Activated CD8-positive, alpha-beta T cell treated with anti-CD3 and anti-CD28 coated beads, Interleukin-2, amount 10 ng/mL, durations not matched to agents 7 days and 5 days (primary cell): ENCODE results near the gene RAB10. TPM values are rescaled to one million over a fixed set of nuclear protein-coding genes. Genes with fewer than 3 reads are reported as not detected.
"Not testable (repeated sequence)": the region's sequence is repeated elsewhere in the genome, so short reads cannot be mapped to it uniquely, and the experiment has no call there.

Experiments used
- ATAC-seq: fragments of 150-1000 bp; cut with Tn5 transposase; one replicate; pipeline ENCODE4 v1.10.0; 2021; ENCODE audit warnings: moderate library complexity
- CTCF ChIA-PET: fragments of 350-600 bp; sonication (Branson Sonifier 250); formaldehyde crosslinking; loops from one replicate; lab custom pipeline; 2021; ENCODE audit warnings: antibody characterized with exemption; lab: Charles Lee
- POLR2A ChIA-PET: fragments of 350-600 bp; sonication (Branson Sonifier 250); formaldehyde crosslinking; loops from one replicate; lab custom pipeline; 2021; ENCODE audit warnings: antibody characterized with exemption; lab: Charles Lee
- DNase-seq: peaks from one replicate; pipeline ENCODE4 v3.0.0-alpha.2; 2020
- H3K27ac Mint-ChIP-seq: one replicate; pipeline ENCODE4 v1.8.0; 2021; ENCODE audit warnings: mild to moderate bottlenecking, mixed read lengths
- H3K27me3 Mint-ChIP-seq: one replicate; pipeline ENCODE4 v1.8.0; 2021; ENCODE audit warnings: low read depth, mixed read lengths
- H3K36me3 Mint-ChIP-seq: one replicate; pipeline ENCODE4 v1.8.0; 2021; ENCODE audit warnings: low read depth, mixed read lengths
- H3K4me1 Mint-ChIP-seq: one replicate; pipeline ENCODE4 v1.8.0; 2021; ENCODE audit warnings: low read depth, mixed read lengths
- H3K4me3 Mint-ChIP-seq: one replicate; pipeline ENCODE4 v1.8.0; 2021; ENCODE audit warnings: mild to moderate bottlenecking, mixed read lengths
- H3K9me3 Mint-ChIP-seq: one replicate; pipeline ENCODE4 v1.8.0; 2022; ENCODE audit warnings: mixed read lengths; ENCODE audit not compliant: insufficient read depth
- total RNA-seq, 2 experiments: library from RNA; stranded (reverse); gene quantifications; one replicate each; pipeline ENCODE4 v1.2.3, GENCODE V29; 2021

RAB10 gene
- total RNA-seq, 2 experiments from 2014 or later = 110 to 115 TPM

DNA sequence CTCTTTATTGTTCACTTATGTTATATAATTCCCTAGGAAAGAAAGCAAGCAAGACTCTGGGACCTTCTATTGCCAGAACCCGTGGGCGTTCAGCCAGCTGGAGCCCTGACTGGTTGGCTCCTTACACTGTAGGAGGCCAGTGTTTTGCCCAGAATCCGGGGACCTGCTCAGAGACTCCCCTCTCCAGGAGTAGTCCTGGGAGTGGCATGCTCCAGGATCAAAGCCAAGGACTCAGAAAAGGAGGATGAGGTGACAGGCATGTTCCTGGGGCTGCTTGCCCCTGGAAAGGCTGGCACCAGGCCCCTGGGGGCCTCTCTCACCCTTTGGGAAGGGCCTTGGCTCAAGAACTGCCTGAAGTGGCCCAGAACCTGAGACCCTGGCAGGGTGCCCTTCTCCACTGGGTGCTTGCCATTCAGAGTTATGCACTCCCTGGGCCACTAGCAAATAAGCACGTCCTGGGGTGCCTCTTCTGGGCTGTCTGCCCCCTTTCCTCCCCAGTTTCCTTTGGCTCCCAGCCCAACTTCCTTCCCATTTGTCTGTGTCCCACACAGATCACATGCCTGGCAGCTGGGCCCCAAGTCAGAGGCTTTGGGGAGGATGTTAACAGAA is 32.0 kb upstream of the RAB10 start:
- no peak for DNase-seq
- H3K4me1 Mint-ChIP-seq = peaks cover 3% of the 10 kb centered on the region
- no peaks in the 10 kb centered on the region for H3K36me3 Mint-ChIP-seq
- peaks cover 2% of the 10 kb centered on the region for H3K27me3 Mint-ChIP-seq
- POLR2A ChIA-PET = no interaction called here
- H3K4me3 Mint-ChIP-seq = no peak overlapping the region
- CTCF ChIA-PET = no interaction called here
- no peak overlapping the region for H3K27ac Mint-ChIP-seq
- H3K9me3 Mint-ChIP-seq = no peaks in the 10 kb centered on the region
- ATAC-seq = no peak

DNA sequence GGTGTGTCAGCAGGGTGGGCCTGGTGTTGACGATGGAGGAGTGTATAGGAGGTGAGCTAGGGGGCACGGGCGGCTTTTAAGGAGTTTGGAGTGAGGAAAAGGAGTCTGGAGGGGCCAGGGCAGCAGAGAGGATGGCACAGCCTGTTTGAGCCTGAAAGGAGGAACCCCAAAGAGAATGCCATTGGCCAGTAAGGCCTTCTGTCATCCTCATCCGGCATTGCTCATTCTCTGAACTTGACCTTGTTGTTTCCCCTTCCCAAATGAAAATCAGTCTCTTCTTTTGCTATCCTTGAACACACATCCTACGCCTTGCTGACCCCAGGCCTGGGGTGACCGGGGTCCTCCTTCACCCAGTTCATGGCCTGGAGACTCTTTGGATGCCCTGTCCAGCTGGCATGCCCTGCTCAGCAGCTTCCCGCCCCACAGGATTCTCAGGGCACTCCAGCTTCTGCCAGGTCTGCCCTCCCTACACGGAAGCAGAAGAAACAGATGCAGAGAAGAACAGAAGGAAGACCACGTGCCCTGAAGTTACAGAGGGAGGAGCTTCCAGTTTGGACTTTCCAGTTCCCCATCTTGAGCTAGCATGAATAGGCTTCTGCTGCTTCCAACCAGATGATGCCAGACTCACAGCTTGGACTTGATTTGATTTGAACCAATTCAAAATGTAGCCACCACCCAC is 31.1 kb upstream of the RAB10 start:
- no peak overlapping the region for H3K27ac Mint-ChIP-seq
- H3K27me3 Mint-ChIP-seq = peaks cover 1% of the 10 kb centered on the region
- ChIA-PET POLR2A (no interaction called here), CTCF (interaction anchor here (1.1 kb wide), 1 partner anchor 11 kb away, joined by 4 read pairs; no protein-coding TSS in a partner anchor)
- no peaks in the 10 kb centered on the region for H3K36me3 Mint-ChIP-seq
- H3K4me1 Mint-ChIP-seq = peaks cover 3% of the 10 kb centered on the region
- DNase-seq (no peak), ATAC-seq (no peak)
- H3K9me3 Mint-ChIP-seq = no peaks in the 10 kb centered on the region
- H3K4me3 Mint-ChIP-seq = no peak overlapping the region

GRCh38 chr2:26008095-26008494 is 25.8 kb upstream of the RAB10 start:
- Mint-ChIP-seq H3K27me3 (no peaks in the 10 kb centered on the region), H3K36me3 (no peaks in the 10 kb centered on the region), H3K4me3 (no peak overlapping the region), H3K27ac (no peak overlapping the region), H3K4me1 (peaks cover 4% of the 10 kb centered on the region), H3K9me3 (no peaks in the 10 kb centered on the region)
- CTCF ChIA-PET = no interaction called here
- DNase-seq (no peak), ATAC-seq (no peak)
- POLR2A ChIA-PET = no interaction called here

DNA sequence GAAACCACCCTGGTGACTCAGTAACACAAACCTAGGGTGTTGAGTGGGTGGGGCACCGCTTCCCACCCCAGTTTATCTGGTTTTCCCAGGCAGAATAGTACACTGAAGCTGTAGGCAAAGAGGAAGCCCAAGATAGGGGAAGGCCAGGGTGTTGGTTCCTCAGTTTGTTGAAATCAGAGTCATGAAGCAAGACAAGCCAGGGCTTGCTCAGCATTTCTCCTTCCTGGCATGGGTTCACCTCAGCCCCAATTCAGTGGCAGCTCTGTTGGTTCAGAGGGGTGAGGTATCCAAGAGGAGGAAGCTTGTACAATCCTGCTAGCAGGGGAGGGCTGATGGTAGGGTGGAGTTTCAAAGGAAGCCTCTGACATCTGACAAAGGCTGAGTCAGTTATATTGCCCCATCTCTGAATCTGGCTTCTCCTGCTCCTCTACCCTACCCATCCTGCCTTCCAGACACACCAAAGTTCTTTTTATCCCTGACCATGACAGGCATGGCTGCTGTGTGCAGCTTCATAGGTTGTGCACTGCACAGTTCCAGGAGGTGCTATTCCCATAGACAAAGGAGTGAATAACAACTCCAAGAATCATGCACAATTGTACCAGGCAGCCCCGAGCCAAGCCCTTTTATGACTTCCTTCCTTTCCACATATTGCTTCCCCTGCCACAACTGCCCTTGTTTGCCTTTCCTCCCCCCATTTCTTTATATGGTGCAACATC is 24.9 kb upstream of the RAB10 start:
- H3K4me3 Mint-ChIP-seq = no peak overlapping the region
- ChIA-PET CTCF (no interaction called here), POLR2A (interaction anchor here (1.0 kb wide), 1 partner anchor 26 kb away, joined by 3 read pairs; no protein-coding TSS in a partner anchor)
- no peaks in the 10 kb centered on the region for H3K27me3 Mint-ChIP-seq
- H3K4me1 Mint-ChIP-seq = peaks cover 4% of the 10 kb centered on the region
- H3K9me3 Mint-ChIP-seq = no peaks in the 10 kb centered on the region
- ATAC-seq (no peak), DNase-seq (no peak)
- H3K36me3 Mint-ChIP-seq = no peaks in the 10 kb centered on the region
- no peak overlapping the region for H3K27ac Mint-ChIP-seq

DNA sequence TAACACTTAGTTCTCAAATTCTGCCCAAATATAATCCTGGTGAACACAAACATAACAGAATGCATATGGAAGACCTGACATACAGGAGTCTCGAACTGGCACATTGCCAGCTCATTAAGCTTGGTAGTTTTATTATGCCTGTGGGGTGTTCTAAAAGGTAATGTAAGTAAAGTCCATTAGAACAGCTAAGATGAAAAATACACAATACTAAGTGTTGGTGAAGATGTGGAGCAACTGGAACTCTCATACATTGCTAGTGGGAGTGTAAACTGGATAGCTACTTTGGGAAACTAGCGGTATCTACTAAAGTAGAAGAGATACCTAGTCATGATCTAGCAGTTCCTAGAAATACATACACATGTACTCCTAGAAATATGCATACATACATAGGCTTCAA is 24.3 kb upstream of the RAB10 start:
- POLR2A ChIA-PET = interaction anchor here (1.0 kb wide), 1 partner anchor 25 kb away, joined by 3 read pairs; no protein-coding TSS in a partner anchor
- CTCF ChIA-PET = no interaction called here
- H3K9me3 Mint-ChIP-seq = no peaks in the 10 kb centered on the region
- no peak for DNase-seq
- no peak overlapping the region for H3K4me3 Mint-ChIP-seq
- peaks cover 4% of the 10 kb centered on the region for H3K4me1 Mint-ChIP-seq
- H3K27me3 Mint-ChIP-seq = no peaks in the 10 kb centered on the region
- no peak for ATAC-seq
- H3K36me3 Mint-ChIP-seq = no peaks in the 10 kb centered on the region
- no peak overlapping the region for H3K27ac Mint-ChIP-seq

DNA sequence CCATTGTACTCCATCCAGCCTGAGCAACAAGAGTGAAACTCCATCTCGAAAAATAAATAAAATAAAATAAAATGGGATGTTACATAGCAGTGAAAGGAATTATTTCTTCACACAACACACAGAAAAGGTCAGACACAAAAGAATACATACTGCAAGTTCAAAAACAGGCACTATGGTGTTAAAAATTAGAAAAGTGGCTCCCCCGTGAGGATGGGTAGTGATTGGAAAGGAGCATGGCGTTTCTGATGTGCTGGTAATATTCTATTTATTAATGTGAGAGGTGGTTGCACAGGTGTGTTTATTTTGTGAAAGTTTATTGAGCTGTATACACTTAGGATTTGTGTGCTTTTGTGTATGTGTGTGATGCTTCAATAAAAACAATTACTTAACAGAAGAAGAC is 22.9 kb upstream of the RAB10 start:
- CTCF ChIA-PET = interaction anchor here (1.0 kb wide), 1 partner anchor 25 kb away, joined by 3 read pairs; no protein-coding TSS in a partner anchor
- H3K4me3 Mint-ChIP-seq = no peak overlapping the region

DNA sequence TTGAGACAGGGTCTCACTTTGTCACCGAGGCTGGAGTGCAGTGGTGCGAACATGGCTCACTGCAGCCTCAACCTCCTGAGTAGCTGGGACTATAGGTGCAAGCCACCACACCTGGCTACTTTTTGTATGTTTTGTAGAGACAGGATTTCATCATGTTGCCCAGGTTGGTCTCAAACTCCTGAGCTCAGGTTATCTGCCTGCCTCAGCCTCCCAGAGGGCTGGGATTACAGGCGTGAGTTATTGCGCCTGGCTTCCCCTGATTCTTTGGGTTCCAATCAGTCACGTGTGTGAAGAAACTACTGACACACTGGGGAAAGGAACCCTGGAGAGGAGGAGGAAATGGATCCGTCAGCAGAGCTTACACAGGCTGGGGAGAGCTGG is 22.3 kb upstream of the RAB10 start:
- ChIA-PET POLR2A (no interaction called here), CTCF (interaction anchor here (1.0 to 1.2 kb wide), 2 partner anchors 20 to 24 kb away, joined by 3 read pairs; no protein-coding TSS in a partner anchor)
- H3K4me1 Mint-ChIP-seq = peaks cover 4% of the 10 kb centered on the region

More for the DNA sequence above, 22.9 kb upstream of the RAB10 start:
- Mint-ChIP-seq H3K27me3 (no peaks in the 10 kb centered on the region), H3K9me3 (no peaks in the 10 kb centered on the region), H3K4me1 (peaks cover 4% of the 10 kb centered on the region), H3K27ac (no peak overlapping the region), H3K36me3 (no peaks in the 10 kb centered on the region)
- ATAC-seq (no peak), DNase-seq (no peak)
- POLR2A ChIA-PET = no interaction called here

DNA sequence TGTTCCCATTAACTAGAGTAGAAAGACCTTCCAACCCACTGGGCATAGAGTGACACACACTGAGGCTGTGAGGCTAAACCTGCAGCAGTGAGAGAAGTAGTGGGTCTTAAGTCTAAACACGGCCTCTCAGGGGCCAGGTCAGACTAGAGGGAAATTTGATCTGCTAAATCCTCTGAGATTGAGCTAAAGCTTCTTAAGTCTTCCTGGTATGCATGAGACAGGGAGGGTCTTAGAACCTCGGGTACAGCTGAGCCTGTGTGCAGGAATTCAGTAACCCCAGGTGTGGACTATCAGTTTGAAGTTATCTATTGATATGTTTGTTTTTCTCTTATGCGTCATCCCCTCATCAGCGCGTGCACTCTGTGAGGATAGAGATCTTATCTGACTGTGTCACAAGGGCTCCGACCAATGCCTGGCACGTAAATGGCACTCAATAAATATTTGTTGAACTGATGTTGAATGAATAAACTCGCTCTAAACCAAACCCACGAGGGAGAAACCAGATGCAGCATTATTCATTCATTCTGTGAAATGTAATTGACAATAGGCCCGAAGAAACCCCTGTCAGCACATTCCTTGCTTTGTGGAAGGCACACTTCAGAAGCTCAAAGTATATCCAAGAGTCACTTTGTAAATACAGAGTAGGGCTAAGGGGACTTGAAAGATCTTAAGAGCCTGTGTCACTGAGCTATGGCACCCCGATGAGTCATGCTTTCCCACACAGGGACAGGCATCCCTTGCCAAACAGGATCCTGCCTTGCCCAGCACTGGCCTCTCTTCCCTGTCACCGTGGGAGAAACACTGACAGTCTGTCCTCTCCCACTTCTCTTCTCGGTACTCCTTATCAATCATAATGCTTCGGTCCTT is 21.7 kb upstream of the RAB10 start:
- no peak overlapping the region for H3K27ac Mint-ChIP-seq
- H3K4me3 Mint-ChIP-seq = no peak overlapping the region
- no peaks in the 10 kb centered on the region for H3K36me3 Mint-ChIP-seq
- ChIA-PET CTCF (interaction anchor here (1.2 kb wide), 1 partner anchor 21 kb away, joined by 3 read pairs; no protein-coding TSS in a partner anchor), POLR2A (no interaction called here)
- no peaks in the 10 kb centered on the region for H3K27me3 Mint-ChIP-seq
- H3K9me3 Mint-ChIP-seq = no peaks in the 10 kb centered on the region
- ATAC-seq (no peak), DNase-seq (no peak)
- H3K4me1 Mint-ChIP-seq = peaks cover 4% of the 10 kb centered on the region

More for the DNA sequence above, 22.3 kb upstream of the RAB10 start:
- H3K27ac Mint-ChIP-seq = no peak overlapping the region
- H3K36me3 Mint-ChIP-seq = no peaks in the 10 kb centered on the region
- H3K9me3 Mint-ChIP-seq = no peaks in the 10 kb centered on the region
- no peak overlapping the region for H3K4me3 Mint-ChIP-seq
- ATAC-seq (no peak), DNase-seq (no peak)
- H3K27me3 Mint-ChIP-seq = no peaks in the 10 kb centered on the region

DNA sequence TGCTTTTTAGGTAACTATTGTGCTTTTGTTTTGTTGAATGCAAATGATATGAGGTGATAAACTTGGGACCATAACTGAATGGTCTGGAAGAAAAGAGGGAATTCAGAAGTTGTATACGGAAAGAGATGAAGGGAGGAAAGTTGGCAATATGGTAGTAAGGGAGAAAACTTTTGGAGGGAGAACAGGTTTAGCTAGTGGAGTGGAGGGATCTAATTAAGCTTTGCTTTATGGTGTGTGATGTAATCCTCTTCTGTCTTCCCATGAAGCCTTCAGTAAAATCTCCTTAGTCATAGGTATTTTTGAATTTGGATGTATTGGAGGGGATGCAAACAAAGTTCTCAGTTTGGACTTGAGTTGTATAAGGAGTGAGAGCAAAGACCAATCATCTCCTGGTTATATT is 20.2 kb upstream of the RAB10 start:
- H3K36me3 Mint-ChIP-seq = no peaks in the 10 kb centered on the region
- no peak overlapping the region for H3K4me3 Mint-ChIP-seq
- H3K9me3 Mint-ChIP-seq = no peaks in the 10 kb centered on the region
- no peak overlapping the region for H3K27ac Mint-ChIP-seq
- DNase-seq (no peak), ATAC-seq (no peak)
- H3K4me1 Mint-ChIP-seq = peaks cover 4% of the 10 kb centered on the region
- ChIA-PET CTCF (no interaction called here), POLR2A (no interaction called here)
- H3K27me3 Mint-ChIP-seq = no peaks in the 10 kb centered on the region

- no peaks in the 10 kb centered on the region for H3K36me3 Mint-ChIP-seq
- no peak for DNase-seq
- CTCF ChIA-PET = interaction anchor here (1.0 to 1.4 kb wide), 2 partner anchors 25 to 72 kb away, joined by 3 to 5 read pairs; no protein-coding TSS in a partner anchor
- no peak overlapping the region for H3K4me3 Mint-ChIP-seq
- no peaks in the 10 kb centered on the region for H3K27me3 Mint-ChIP-seq
- no peak overlapping the region for H3K27ac Mint-ChIP-seq
- H3K9me3 Mint-ChIP-seq = no peaks in the 10 kb centered on the region
- ATAC-seq = no peak
- H3K4me1 Mint-ChIP-seq = no peaks in the 10 kb centered on the region
- POLR2A ChIA-PET = no interaction called here
Observed at GRCh38 chr2:26016012-26016705, 17.7 kb upstream of the RAB10 start.

GRCh38 chr2:26016706-26017045 is 17.2 kb upstream of the RAB10 start:
- POLR2A ChIA-PET, ATAC-seq, H3K4me1 Mint-ChIP-seq, H3K27me3 Mint-ChIP-seq, H3K27ac Mint-ChIP-seq, H3K9me3 Mint-ChIP-seq, DNase-seq, H3K36me3 Mint-ChIP-seq, H3K4me3 Mint-ChIP-seq: not testable (repeated sequence)
- CTCF ChIA-PET = interaction anchor here (1.0 to 1.4 kb wide), 2 partner anchors 25 to 71 kb away, joined by 3 to 5 read pairs; no protein-coding TSS in a partner anchor
